SIG-M5 treated with dmso at 0.1 percent for 504 hours (cell line): Measurements from ENCODE around the gene VAMP2.

Experiments used
- DNase-seq: peaks from one replicate; lab custom pipeline; 2025; ENCODE audit not compliant: unreplicated experiment; lab: John Stamatoyannopoulos, UW

Gene VAMP2

GRCh38 chr17:8162233-8162996 lies at the start of gene VAMP2:
VAMP2 (minus strand) TSS chr17:8162948; CDS start chr17:8162879, 69 bp downstream.
- peak; percentile 27 for DNase-seq

- DNase-seq = no peak
Measured at GRCh38 chr17:8210761-8211458, 48.2 kb upstream of the VAMP2 start.

- peak; percentile 89 for DNase-seq
Measured at GRCh38 chr17:8209907-8210760, 47.4 kb upstream of the VAMP2 start, which contains the start of gene AURKB. AURKB (minus strand) TSS chr17:8210575; CDS start chr17:8210224, 351 bp downstream.

- no peak for DNase-seq
Measured at GRCh38 chr17:8206536-8206935, 43.8 kb upstream of the VAMP2 start.

- DNase-seq = no peak
Measured at GRCh38 chr17:8204761-8205555, 42.2 kb upstream of the VAMP2 start.

GRCh38 chr17:8192070-8192815 lies 29.5 kb upstream of the VAMP2 start:
- DNase-seq = peak; percentile 86

- DNase-seq = no peak
Measured at GRCh38 chr17:8190506-8190905, 27.8 kb upstream of the VAMP2 start.

GRCh38 chr17:8189711-8190477 lies 27.1 kb upstream of the VAMP2 start, which contains the start of gene BORCS6:
BORCS6 (minus strand) TSS chr17:8190180; CDS start chr17:8190140, 40 bp downstream.
- DNase-seq = peak; percentile 97

GRCh38 chr17:8189041-8189710 lies 26.4 kb upstream of the VAMP2 start:
- DNase-seq = no peak

GRCh38 chr17:8188263-8188839 lies 25.6 kb upstream of the VAMP2 start:
- no peak for DNase-seq

- peak; percentile 98 for DNase-seq
Measured at GRCh38 chr17:8187517-8188262, 24.9 kb upstream of the VAMP2 start.

GRCh38 chr17:8186787-8187516 lies 24.2 kb upstream of the VAMP2 start:
- DNase-seq = peak; percentile 95

- DNase-seq = no peak
Measured at GRCh38 chr17:8186446-8186786, 23.7 kb upstream of the VAMP2 start.

GRCh38 chr17:8185582-8186445 lies 23.1 kb upstream of the VAMP2 start:
- peak; percentile 45 for DNase-seq

GRCh38 chr17:8176998-8177731 lies 14.4 kb upstream of the VAMP2 start:
- no peak for DNase-seq
